Lower leg skin (tissue), 4 donors: ENCODE results near the gene CHRM5. TPM values are rescaled to one million over a fixed set of nuclear protein-coding genes. Genes with fewer than 3 reads are reported as not detected.

Experiments
- DNase-seq, 2 donors: peaks; one replicate each; pipeline ENCODE4 v3.0.0-alpha.2; 2019; ENCODE audit warnings: low spot score in 2 of 2
- H3K4me3 ChIP-seq: fragments of 200-600 bp; sonication (generic); 2 replicates; pipeline ENCODE4 v1.5.1; 2017; ENCODE audit warnings: mild to moderate bottlenecking, low read depth; ENCODE audit not compliant: poor library complexity, severe bottlenecking
- CTCF ChIP-seq, 3 donors: fragments of 450-650 bp; IDR thresholded peaks; one replicate each; pipeline ENCODE4 v1.5.1; 2016; ENCODE audit warnings: antibody characterized with exemption in 3 of 3, mild to moderate bottlenecking in 3 of 3, moderate library complexity in 2 of 3
- POLR2A ChIP-seq, 2 donors: fragments of 450-650 bp; IDR thresholded peaks; one replicate each; pipeline ENCODE4 v1.6.1; 2016 to 2017; ENCODE audit warnings: antibody characterized with exemption in 2 of 2, mild to moderate bottlenecking in 1 of 2, moderate library complexity in 1 of 2
- WGBS, 2 donors: methylation state at CpG; one replicate each; pipeline ENCODE4 v1.1.5; 2018; 5-methylcytosine and 5-hydroxymethylcytosine counted together
- intact Hi-C: fragments of 100-400 bp; cut with DNase I; formaldehyde crosslinking; loops from one replicate; pipeline ENCODE4 v1.15.0; 2023; ENCODE audit warnings: low total_unique reads
- total RNA-seq, 4 donors: library from RNA; depleted of rRNA; stranded (reverse); fragments of >200 nt; gene quantifications; one replicate each; pipeline ENCODE4 v1.1.0, GENCODE V29; 2016

The CHRM5 gene
- total RNA-seq, 4 donors from 2014 or later, result not detected

- no peak for TF ChIP-seq POLR2A (IDR thresholded peaks at IDR 0.05)
- TF ChIP-seq CTCF (IDR thresholded peaks at IDR 0.05), result no peak
- H3K4me3 ChIP-seq, result no peak overlapping the region
- DNase-seq, result no peak
- WGBS, 2 donors, result 94 to 97% methylated on average over 1 of the region's 1 CpG
- intact Hi-C loops, result no loop called here
Observed at GRCh38 chr15:34106423-34106822, 138.1 kb downstream of the CHRM5 start.

GRCh38 chr15:34107315-34107714 is 139.0 kb downstream of the CHRM5 start:
- DNase-seq, result no peak
- intact Hi-C loops, result no loop called here
- WGBS, 2 donors, result 86 to 88% methylated on average over 2 of the region's 2 CpGs
- no peak overlapping the region for H3K4me3 ChIP-seq
- TF ChIP-seq CTCF (IDR thresholded peaks at IDR 0.05), result no peak
- no peak for TF ChIP-seq POLR2A (IDR thresholded peaks at IDR 0.05)

GRCh38 chr15:34109797-34110663 is 141.7 kb downstream of the CHRM5 start:
- H3K4me3 ChIP-seq, result no peak overlapping the region
- no peak for DNase-seq
- TF ChIP-seq POLR2A (IDR thresholded peaks at IDR 0.05), result no peak
- no peak for TF ChIP-seq CTCF (IDR thresholded peaks at IDR 0.05)
- intact Hi-C loops, result no loop called here
- 73 to 74% methylated on average over 5 of the region's 5 CpGs for WGBS, 2 donors

GRCh38 chr15:34111488-34111887 is 143.2 kb downstream of the CHRM5 start:
- H3K4me3 ChIP-seq, result no peak overlapping the region
- no peak for DNase-seq
- intact Hi-C loops, result no loop called here
- no peak for TF ChIP-seq CTCF (IDR thresholded peaks at IDR 0.05)
- no peak for TF ChIP-seq POLR2A (IDR thresholded peaks at IDR 0.05)
- WGBS, 2 donors, result 76% methylated on average over 6 of the region's 6 CpGs

- intact Hi-C loops, result no loop called here
- WGBS, 2 donors, result 74 to 75% methylated on average over 2 of the region's 2 CpGs
- TF ChIP-seq CTCF (IDR thresholded peaks at IDR 0.05) (no peak), POLR2A (IDR thresholded peaks at IDR 0.05) (no peak)
- no peak for DNase-seq
- H3K4me3 ChIP-seq, result no peak overlapping the region
Observed at GRCh38 chr15:34114215-34114614, 145.9 kb downstream of the CHRM5 start.
